MV-4-11 (cell line): Measurements from ENCODE around the gene LCN10.

ENCODE experiments used
- DNase-seq: peaks from one replicate; lab custom pipeline; 2025; lab: John Stamatoyannopoulos, UW

Gene LCN10

DNA sequence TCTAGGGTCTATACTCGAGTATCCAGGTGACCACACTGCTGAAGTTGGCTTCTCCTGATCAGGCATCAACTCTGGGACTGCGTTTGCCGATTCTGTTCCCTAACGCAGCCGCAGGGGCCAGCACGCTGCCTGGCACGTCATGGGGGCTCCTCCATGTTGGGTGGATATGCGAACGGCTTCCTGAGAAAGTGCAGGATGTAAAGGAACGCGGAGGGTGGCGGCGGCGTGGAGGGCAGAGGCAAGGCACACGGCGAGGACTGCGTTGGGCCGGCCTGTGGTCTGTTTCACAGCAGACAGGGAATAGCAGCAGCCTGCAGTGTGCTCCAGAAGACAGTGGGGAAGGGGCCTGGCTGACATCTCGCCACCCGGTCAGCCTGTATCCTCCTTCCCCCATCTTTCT, 3.8 kb downstream of the LCN10 start:
- DNase-seq = no peak

DNA sequence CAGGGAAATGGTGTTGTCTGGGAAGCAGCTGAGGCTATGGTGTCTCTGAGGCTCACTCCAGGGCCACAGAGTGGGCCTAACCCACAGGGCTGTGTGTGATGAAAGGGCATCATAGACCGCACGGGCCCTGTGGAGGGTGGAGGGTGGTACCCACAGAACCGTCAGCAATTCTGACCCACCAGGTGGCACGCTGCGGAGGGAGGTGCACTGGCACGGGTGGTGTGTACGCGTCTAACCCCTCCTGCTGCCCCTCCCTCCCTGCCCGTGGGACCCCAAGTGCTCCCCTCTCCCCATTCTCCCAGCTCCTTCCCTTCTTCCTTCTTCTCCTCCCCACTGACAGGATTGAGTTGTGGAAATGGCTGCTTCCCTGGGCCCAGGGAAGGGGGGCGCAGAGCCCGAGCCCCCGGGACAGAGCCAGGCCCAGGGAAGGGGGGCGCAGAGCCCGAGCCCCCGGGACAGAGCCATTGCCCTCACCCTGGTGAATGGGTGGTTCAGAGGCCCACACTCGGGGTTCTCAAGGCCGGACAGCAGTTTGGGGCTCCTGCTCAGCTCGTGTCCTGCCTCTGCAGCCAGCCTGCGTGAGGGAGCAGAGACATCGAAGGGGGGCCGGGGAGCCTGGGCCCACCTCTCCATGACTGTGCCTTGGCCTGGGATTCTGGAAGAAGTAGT, 6.8 kb downstream of the LCN10 start:
- no peak for DNase-seq

DNA sequence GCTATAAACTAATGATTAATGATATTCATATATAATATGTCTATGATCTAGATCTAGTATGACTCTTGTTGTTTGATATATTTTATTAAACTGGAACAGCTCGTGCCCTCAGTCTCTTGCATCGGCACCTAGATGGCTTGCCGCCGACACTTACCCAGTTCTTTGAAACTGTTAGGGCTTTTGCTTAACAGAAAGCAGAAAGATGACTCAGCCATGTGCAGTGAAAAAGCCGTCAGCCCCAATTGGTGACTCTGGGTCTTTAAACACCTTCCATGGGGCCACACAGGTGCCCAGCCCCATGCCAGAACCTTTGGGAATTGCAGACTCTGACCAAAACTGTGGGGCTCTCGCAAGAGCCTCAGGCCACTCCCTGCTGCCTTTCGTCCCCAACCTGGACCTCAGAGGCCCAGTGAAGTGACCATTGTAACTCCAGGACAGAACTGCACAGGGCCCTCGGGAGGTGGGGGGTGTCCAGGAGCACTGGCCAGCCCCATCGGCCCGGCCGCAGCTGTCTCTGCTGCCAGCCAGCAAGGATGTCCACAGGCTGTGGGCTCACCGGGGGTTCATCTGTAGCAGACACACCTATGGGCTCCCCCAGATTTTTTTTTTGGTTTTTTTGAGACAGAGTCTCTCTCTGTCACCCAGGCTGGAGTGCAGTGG, 7.8 kb downstream of the LCN10 start:
- DNase-seq = no peak

DNA sequence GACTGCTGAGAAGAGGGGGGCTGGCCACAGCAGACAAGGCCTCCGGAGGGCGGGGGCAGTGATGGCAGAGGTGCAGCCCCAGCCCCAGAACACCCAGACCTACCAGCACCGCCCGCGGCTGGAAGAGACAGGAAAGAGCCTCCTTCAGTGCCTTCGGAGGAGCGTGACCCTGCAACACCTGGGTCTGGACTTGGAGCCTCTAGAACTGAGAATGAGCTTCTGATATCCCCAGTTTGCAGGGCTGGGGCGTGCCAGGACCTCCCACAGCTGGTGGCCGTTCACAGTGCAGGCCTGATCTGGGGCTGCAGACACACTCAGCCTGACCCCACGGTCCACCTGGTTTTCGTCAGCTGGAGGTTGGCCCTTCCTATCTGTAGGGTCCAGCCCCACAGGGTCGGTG, 9.1 kb downstream of the LCN10 start:
- DNase-seq = no peak

DNA sequence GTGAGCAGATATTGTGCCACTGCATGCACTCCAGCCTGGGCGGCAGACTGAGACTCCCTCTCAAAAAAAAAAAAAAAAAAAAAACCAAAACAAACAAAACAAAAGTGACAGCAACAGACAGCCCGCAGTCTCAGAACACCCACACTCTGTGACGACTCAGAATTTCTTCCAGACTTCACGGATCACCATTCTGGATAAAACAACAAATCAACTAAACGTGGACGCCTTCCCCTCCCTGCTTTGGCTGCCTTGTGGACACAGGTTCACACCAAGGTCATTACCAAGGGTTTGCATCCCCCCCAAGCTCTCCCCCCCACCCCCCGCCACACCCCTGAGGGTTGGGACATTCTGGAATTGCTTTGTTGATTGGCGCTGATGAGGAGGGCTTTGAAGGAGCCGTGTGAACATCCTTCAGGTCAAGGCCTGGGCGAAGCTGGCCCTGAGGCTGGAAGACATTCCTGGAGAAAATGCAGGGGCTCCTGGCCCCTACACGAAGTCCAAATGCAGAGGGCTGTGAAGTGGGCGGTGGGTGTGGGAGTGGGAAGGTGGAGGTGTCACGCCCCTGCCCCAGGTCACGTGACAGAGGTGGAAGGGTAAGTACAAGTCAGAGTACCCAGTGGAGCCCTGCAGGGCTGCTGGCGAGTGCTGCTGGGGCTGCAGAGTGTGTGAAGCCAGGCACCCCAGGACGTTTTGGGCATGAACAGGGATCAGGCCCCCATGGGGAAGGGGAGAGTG, 10.1 kb downstream of the LCN10 start:
- DNase-seq = no peak

DNA sequence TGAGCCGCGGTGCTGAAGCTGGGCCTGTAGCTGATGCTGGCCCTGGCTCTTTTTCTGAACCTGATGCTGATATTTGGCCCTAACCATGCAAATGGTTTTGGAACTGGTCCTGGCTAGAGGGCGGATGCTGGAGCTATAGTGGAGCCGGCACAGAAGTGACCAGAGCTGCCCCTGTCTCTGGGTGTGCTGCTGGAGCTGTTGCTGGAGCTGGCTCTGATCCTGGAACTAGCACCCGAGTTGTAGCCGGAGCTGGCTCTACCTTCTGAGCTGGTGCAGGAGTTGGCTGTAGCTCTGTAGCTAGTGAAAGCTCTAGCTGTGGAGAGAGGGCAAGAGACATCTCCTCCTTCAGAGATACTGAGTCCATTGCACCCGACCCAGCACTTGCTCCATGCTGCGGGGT, 12.8 kb downstream of the LCN10 start:
- DNase-seq = no peak

DNA sequence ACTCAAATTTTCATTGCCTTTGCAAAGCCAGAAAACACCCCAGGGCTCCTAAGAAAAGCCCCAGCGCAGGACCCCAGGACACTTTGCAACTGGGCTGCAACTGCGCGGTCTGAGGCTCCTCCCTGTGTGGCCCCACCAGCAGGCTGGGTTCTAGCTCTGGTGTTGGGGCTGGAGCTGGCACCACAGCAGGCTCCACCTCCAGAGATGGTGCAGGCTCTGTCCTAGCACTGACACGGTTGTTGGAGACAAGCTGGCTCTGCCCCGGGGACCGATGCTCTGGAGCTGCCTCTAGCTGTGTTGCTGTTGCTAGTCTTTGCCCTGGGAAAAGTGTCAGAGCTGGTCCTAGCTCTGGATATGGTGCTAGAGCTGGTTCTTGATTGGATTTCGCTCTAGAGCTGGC, 13.6 kb downstream of the LCN10 start:
- DNase-seq = no peak

DNA sequence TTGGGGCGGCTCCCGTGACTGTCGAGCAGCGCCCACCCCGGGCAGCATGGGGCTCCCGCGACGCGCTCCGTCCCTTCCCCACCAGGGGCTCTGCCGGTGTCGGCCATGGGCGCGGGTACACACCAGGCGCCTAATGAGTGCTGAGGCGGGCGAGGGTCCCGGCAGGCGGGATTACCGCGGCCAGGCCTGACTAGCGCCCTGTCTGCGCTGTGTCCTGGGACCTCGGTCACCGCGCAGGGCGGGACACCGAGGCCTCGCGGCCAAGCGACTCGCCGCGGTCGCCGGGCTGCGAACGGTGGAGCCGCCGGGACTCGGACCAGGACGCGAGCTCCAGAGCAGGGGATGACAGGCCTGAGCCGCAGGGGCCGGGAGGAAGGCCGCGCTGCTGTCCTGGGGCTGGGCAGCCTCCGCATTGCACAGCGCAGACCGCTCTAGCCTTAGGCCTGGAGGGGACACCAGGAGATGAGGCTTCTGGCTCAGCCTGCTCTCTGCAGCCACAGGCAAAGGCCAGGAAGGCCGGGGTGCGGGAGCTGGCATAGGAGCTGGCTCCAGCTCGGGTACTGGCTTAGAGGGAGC, 14.1 kb downstream of the LCN10 start:
- no peak for DNase-seq

DNA sequence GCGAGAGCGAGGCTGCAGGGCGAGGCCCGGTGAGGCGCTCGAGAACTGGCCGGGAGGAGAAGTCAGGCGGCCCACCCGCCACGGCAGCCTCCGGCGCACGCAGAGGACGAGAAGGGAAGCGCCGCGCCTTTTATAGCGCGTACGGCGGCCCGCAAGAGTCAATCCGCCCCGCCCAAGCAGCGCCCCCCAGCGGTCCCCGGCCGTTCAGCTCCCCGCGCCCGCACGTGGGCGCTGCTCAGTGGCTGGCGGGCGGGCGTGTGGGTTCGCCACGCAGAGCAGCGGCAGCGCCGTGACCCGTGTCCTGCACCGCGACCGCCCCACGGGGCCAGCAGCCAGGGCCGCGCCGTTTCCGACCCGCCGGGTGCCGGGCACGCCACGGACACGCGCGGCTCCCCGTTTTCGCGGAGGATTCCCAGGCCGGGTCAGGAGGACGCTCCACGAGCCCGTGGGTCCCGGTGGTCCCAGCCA, 14.6 kb downstream of the LCN10 start:
- peak; percentile 77 for DNase-seq

DNA sequence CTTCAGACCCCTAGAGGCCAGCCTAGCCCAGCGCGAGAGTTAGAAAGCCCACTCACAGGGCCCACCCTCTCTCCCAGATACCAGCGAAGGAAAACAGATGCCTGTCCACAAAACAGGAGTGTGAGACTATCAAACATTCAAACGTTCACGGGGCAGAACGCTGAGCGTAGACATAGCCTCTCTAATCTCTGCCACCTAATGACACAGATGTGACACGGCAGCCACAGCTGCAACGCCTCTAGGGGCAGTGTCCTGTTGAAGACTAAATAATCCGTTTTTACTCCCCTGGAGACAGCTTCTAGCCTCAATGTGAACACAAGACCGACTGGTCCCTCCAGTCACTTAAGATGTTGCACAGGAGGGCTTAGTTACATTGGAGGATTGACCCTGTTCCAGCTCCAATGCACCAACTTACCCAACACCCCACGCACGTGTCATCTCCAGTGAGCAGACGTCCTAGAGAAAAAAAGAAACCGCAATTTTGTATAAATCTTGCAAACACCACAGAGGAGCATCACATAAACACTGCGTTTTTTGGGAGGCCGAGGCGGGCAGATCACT, 16.0 kb downstream of the LCN10 start:
- DNase-seq = peak; percentile 38

DNA sequence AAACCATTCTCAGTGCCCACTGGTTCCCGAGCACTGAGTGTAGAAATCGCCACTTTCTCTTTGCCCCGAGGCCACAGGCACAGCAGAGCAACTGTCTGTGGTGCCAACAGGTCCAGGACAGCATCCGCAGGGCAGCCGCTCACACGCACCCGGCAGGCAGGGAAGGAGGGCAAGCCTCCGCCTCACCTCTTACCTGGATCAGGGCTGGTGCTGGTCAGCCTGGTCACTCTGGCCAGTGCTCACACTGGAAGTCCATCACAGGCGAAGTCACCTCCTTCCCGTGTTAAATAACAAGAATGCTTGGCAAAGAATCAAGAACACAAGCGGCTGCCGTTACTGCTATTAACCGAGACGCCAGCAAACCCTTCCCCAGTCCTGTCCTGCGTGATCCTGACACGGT, 16.6 kb downstream of the LCN10 start:
- DNase-seq = no peak

DNA sequence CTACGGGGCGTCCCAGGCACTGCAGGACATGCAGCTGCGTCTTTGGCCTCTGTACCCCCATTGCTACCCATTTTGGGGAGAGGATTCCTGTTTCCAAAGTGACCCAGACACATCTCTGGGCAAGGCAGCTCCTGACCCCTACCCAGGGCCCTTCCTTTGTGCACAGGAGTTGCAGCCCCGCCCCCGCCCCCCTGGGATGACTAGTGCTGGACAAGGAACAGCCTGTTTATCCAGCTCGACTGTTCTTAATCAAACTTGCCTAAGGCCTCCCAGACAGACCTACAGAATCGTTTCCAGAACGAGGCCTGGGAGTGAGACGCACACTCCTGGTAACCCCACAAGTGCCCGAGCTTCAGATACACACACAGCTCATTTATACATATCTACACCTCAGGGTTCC, 17.1 kb downstream of the LCN10 start:
- no peak for DNase-seq

DNA sequence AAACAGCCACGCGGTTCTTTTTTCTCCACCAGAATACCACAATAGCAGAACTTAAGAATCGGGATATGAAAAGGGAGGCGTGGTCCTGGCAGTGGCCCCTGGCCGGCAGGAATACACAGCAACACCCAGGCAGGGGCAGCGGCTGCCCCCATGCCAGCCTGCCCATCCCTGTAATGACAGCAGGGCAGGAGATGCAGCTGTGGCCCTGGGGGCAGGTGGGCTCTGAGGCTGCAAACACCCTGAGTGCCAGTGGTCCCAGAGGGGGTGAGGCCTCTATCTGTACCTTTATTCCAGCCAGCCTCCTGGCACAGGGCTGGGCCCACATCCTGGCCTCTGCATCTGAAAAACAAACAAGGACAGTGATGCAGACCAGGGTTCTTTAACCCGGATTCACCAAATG, 18.0 kb downstream of the LCN10 start:
- no peak for DNase-seq

DNA sequence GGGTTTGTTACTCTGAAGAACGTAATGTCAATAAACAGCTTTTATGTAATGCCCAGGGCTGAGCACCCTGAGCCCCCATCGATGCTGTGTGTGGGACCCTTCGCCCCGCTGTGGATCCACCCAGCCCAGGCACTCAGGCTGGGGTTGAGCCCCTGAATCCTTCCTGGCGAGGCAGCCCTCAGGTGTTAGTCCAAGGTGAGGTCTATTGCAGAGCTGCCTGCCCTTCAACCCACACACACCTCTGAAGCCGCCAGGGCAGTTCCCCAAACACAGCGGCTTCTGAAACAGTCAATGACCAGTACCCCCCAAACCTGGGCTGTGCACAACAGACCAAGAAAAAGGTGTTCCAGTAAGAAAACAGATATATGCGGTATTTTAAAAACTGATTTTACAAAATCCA, 18.8 kb downstream of the LCN10 start:
- no peak for DNase-seq

DNA sequence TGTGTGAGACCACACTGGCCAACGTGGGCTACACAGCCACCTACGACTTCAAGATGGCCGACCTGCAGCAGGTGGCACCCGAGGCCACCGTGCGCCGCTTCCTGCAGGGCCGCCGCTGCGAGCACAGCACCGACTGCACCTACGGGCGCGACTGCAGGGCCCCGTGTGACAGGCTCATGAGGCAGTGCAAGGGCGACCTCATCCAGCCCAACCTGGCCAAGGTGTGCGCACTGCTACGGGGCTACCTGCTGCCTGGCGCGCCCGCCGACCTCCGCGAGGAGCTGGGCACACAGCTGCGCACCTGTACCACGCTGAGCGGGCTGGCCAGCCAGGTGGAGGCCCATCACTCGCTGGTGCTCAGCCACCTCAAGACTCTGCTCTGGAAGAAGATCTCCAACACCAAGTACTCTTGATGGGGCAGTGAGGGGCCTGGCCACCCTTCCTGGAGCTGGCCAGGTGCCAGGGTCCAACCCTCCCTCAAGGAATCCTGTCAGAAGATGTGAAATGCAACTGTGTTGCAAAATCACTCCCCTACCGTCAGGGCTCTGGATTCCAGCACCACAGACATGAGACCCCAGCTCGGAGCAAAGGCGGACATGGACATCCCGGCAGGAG, 19.3 kb downstream of the LCN10 start:
- DNase-seq = no peak

DNA sequence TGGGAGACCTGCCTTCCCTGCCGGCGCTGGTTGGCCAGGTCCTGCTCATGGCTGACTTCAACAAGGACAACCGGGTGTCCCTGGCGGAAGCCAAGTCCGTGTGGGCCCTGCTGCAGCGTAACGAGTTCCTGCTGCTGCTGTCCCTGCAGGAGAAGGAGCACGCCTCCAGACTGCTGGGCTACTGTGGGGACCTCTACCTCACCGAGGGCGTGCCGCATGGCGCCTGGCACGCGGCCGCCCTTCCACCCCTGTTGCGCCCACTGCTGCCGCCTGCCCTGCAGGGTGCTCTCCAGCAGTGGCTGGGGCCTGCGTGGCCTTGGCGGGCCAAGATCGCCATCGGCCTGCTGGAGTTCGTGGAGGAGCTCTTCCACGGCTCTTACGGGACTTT, 19.8 kb downstream of the LCN10 start:
- DNase-seq = peak; percentile 46

DNA sequence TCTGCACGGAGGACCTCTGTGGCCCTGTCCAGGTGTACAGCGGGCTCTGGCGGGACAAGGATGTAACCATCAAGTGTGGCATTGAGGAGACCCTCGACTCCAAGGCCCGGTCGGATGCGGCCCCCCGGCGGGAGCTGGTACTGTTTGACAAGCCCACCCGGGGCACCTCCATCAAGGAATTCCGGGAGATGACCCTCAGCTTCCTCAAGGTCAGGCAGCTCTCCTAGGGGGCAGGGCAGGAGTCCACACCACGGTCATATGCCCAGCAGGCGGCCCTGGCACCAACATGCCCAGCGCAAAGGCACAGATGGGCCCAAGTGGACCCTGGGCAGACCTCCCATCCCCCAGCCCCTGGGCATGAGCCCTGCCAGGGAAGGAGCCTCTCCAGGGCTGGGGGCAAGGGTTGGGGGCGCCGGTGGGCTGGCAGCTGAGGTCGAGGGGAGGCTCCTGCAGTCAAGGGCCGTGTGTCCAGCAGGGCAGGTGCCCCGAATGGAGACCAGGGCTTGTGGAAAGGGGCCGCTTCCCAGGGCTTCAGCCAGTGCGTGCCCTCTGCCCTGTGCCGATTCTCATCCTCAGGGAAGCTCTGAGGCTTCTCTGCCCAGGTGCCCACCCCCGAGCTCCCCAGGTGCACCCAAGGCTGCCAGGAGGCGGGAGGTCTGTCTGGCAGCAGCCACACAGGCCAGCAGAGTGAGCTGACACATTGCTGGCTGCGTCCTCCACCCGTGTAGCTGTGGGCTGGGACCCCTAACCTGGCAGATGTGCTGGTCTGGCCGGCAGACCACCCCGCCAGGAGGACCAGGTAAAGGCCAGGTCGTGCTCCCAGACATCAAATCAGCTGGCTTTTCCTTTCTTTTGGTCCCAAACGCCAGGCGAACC, 20.4 kb downstream of the LCN10 start:
- DNase-seq = no peak

DNA sequence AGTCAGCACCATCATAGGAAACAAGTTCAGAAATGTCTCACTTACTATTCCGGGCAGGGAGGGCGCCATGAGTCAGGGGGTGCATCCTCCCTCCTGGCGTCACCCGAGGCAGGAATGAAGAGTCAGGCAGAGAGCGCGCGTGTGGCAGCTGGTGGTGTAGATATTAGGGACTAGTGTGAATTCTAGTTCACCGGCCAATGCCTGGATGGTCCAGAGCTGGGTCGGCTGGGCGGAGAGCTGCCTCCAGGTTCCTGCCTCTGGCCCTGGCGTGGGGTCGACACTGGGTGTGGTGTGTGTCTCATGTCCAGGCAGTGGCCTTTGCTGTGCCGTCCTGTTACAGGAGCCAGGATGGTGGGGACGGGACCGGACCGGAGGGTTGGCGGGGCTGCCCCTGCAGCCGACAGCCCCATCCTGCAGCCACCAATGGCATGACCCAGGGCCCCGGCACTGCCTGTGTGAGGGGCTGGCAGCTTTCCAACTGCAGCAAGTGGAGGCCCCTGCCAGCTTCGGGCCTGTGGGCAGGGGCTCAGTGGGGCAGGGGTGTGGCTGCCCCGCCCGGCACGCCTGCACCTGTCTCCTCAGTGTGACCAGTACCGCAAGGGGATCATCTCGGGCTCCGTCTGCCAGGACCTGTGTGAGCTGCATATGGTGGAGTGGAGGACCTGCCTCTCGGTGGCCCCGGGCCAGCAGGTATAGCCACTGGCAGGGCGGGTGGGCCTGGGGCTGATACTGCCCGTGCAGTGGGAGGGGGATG, 21.2 kb downstream of the LCN10 start:
- DNase-seq = peak; percentile 33

DNA sequence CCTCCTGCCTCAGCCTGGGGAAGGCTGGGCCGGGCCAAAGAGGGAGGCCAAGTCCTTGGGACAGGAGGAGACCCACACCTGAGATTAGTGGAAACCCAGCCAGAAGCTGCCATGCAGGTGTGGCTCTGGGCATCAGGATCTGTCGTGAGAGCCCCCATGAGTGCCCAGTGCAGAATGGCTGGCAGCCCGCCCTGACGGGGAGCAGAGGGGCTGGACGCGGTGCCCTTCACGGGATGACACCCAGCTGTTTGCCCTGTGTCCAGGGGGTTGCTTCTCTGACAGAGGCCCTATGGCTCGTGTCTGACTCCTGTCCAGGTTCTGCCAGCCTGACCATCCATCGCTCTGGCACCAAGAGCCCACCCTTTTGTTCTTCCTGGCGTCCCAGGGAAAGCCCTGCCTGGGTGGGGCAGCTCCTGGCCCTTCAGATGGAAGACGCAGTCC, 21.8 kb downstream of the LCN10 start:
- no peak for DNase-seq

DNA sequence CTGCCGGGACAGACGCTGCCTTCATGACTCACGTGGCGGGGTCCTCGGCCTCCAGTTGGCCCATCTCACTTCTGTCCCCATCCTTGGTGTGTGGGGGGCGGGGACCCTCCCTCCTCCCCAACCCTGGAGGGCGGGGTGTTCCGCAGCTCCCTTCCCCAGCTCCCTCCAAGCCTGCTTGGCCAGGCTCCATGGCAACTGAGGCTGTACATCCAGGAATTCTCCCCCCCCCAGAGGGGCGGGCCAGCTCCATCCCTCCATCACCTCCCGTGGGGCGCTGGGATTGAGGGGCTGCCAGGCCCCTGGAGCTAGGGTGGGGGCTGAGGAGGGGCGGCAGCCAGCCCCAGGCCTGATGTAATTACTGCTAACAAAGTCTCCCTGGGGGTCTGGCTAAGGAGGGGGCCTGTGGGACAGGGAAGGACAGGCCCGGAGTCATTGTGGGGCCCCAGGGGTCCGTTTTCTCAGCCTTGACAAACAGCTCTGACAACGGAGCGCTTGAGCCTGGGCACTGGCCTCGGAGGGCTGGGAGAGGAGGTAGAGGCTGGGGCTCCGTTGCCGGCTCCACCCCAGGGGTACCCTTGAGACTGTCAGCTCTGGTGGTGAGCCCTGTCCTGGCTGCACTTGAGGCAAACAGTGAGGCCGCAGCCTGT, 22.4 kb downstream of the LCN10 start:
- DNase-seq = no peak
